NCI-H1417 (cell line): ENCODE results near the gene ABCA8.
A peak's percentile ranks its signal among the peaks of the same experiment; 100 is the strongest.
"Not testable (repeated sequence)": the region's sequence is repeated elsewhere in the genome, so short reads cannot be mapped to it uniquely, and the experiment has no call there.

ENCODE experiments used
- DNase-seq, 3 experiments: peaks; one replicate each; lab custom pipeline; 2025; lab: John Stamatoyannopoulos, UW

The ABCA8 gene

GRCh38 chr17:68824185-68824584 lies 131.0 kb downstream of the ABCA8 start:
- not testable (repeated sequence) for DNase-seq

GRCh38 chr17:68822719-68823289 lies 132.4 kb downstream of the ABCA8 start:
- no peak for DNase-seq

- no peak for DNase-seq
Observed at GRCh38 chr17:68821860-68822696, 133.1 kb downstream of the ABCA8 start.

- peak in 1 of 3 experiments; percentile 9 for DNase-seq
Observed at GRCh38 chr17:68820825-68821481, 134.2 kb downstream of the ABCA8 start.

- DNase-seq: no peak
Observed at GRCh38 chr17:68820476-68820824, 134.7 kb downstream of the ABCA8 start.

- DNase-seq: no peak
Observed at GRCh38 chr17:68819465-68819864, 135.7 kb downstream of the ABCA8 start.
